SK-N-SH treated with all-trans-retinoic acid at 6 μM for 48 hours (cell line): ENCODE results near the gene ERVMER34-1.

ENCODE experiments used
- ATAC-seq: fragments of 200-7000 bp; cut with Tn5 transposase; 3 replicates; pipeline ENCODE4 v1.9.1; 2020; ENCODE audit warnings: mild to moderate bottlenecking, moderate library complexity
- ARNTL ChIP-seq: fragments of 450-650 bp; formaldehyde crosslinking; IDR thresholded peaks from 2 replicates; pipeline ENCODE4 v1.5.0; 2020; ENCODE audit warnings: low read depth, mild to moderate bottlenecking, moderate library complexity, borderline replicate concordance
- BACH2 ChIP-seq: fragments of 250-450 bp; sonication (Bioruptor Pico); IDR thresholded peaks from 2 replicates; pipeline ENCODE4 v1.9.0; 2021; ENCODE audit warnings: mild to moderate bottlenecking, borderline replicate concordance
- CREB5 ChIP-seq: fragments of 250-450 bp; sonication (Bioruptor Pico); IDR thresholded peaks from 2 replicates; pipeline ENCODE4 v1.5.1; 2020; ENCODE audit warnings: low read depth, mild to moderate bottlenecking, moderate library complexity
- CSDC2 ChIP-seq: fragments of 250-450 bp; sonication (Bioruptor Pico); IDR thresholded peaks from 2 replicates; pipeline ENCODE4 v1.5.0; 2020; ENCODE audit warnings: mild to moderate bottlenecking, moderate library complexity
- CSRNP3 ChIP-seq: fragments of 250-450 bp; sonication (Bioruptor Pico); IDR thresholded peaks from 2 replicates; pipeline ENCODE4 v1.5.1; 2021; ENCODE audit warnings: mild to moderate bottlenecking, moderate library complexity
- ESRRG ChIP-seq: fragments of 250-450 bp; sonication (Bioruptor Pico); IDR thresholded peaks from 2 replicates; pipeline ENCODE4 v1.6.1; 2021; ENCODE audit warnings: mild to moderate bottlenecking
- GLIS3 ChIP-seq: fragments of 250-450 bp; sonication (Bioruptor Pico); IDR thresholded peaks from 2 replicates; pipeline ENCODE4 v1.5.0; 2020; ENCODE audit warnings: mild to moderate bottlenecking, moderate library complexity
- ISL1 ChIP-seq: fragments of 250-450 bp; sonication (Bioruptor Pico); IDR thresholded peaks from 2 replicates; pipeline ENCODE4 v2.1.2; 2022; ENCODE audit warnings: mild to moderate bottlenecking, moderate library complexity
- OSR1 ChIP-seq: fragments of 250-450 bp; sonication (Bioruptor Pico); IDR thresholded peaks from 2 replicates; pipeline ENCODE4 v1.8.0; 2022; ENCODE audit warnings: moderate library complexity, mild to moderate bottlenecking, inconsistent platforms
- PATZ1 ChIP-seq: fragments of 250-450 bp; sonication (Bioruptor Pico); IDR thresholded peaks from 2 replicates; pipeline ENCODE4 v1.8.0; 2020; ENCODE audit warnings: mild to moderate bottlenecking, moderate library complexity, borderline replicate concordance
- POU6F1 ChIP-seq: fragments of 250-450 bp; sonication (Bioruptor Pico); IDR thresholded peaks from 2 replicates; pipeline ENCODE4 v1.8.0; 2021; ENCODE audit warnings: low read depth, mild to moderate bottlenecking, moderate library complexity, borderline replicate concordance
- PPARA ChIP-seq: fragments of 250-450 bp; sonication (Bioruptor Pico); IDR thresholded peaks from 2 replicates; pipeline ENCODE4 v1.5.0; 2020; ENCODE audit warnings: mild to moderate bottlenecking, borderline replicate concordance
- RARB ChIP-seq: fragments of 250-450 bp; sonication (Bioruptor Pico); IDR thresholded peaks from 2 replicates; pipeline ENCODE4 v1.8.0; 2021; ENCODE audit warnings: mild to moderate bottlenecking, moderate library complexity
- SNAI2 ChIP-seq: fragments of 250-450 bp; sonication (Bioruptor Pico); IDR thresholded peaks from 2 replicates; pipeline ENCODE4 v1.5.0; 2020; ENCODE audit warnings: mild to moderate bottlenecking, moderate library complexity
- TCF4 ChIP-seq: fragments of 250-450 bp; sonication (Bioruptor Pico); IDR thresholded peaks from 2 replicates; pipeline ENCODE4 v1.8.0; 2021; ENCODE audit warnings: mild to moderate bottlenecking, moderate library complexity, borderline replicate concordance
- TOX ChIP-seq: fragments of 250-450 bp; sonication (Bioruptor Pico); IDR thresholded peaks from 2 replicates; pipeline ENCODE4 v1.8.0; 2021; ENCODE audit warnings: mild to moderate bottlenecking, moderate library complexity, borderline replicate concordance
- TSHZ2 ChIP-seq: fragments of 250-450 bp; sonication (Bioruptor Pico); IDR thresholded peaks from 2 replicates; pipeline ENCODE4 v1.5.0; 2020; ENCODE audit warnings: mild to moderate bottlenecking, moderate library complexity
- ZC3H10 ChIP-seq: fragments of 250-450 bp; sonication (Bioruptor Pico); IDR thresholded peaks from 2 replicates; pipeline ENCODE4 v1.5.1; 2021; ENCODE audit warnings: mild to moderate bottlenecking, moderate library complexity
- ZFP3 ChIP-seq: fragments of 250-450 bp; sonication (Bioruptor Pico); IDR thresholded peaks from 2 replicates; pipeline ENCODE4 v1.5.0; 2020; ENCODE audit warnings: mild to moderate bottlenecking, moderate library complexity
- ZFP30 ChIP-seq: fragments of 450-650 bp; formaldehyde crosslinking; IDR thresholded peaks from 2 replicates; pipeline ENCODE4 v1.5.0; 2022; ENCODE audit warnings: mild to moderate bottlenecking, moderate library complexity
- ZNF565 ChIP-seq: fragments of 450-650 bp; formaldehyde crosslinking; conservative IDR thresholded peaks from 2 replicates; pipeline ENCODE4 v1.5.0; 2020; ENCODE audit warnings: low read depth, mild to moderate bottlenecking, moderate library complexity
- ZNF70 ChIP-seq: fragments of 450-650 bp; formaldehyde crosslinking; IDR thresholded peaks from 2 replicates; pipeline ENCODE4 v1.5.0; 2020; ENCODE audit warnings: mild to moderate bottlenecking, moderate library complexity
- ZNF8 ChIP-seq: fragments of 450-650 bp; formaldehyde crosslinking; IDR thresholded peaks from 2 replicates; pipeline ENCODE4 v1.5.0; 2020; ENCODE audit warnings: mild to moderate bottlenecking, moderate library complexity

ERVMER34-1 gene

GRCh38 chr4:52711272-52711671 lies 40.0 kb downstream of the ERVMER34-1 start:
- TF ChIP-seq OSR1 (CRISPR knock-in tag) (no peak), ISL1 (CRISPR knock-in tag) (no peak), TOX (no peak), SNAI2 (CRISPR knock-in tag) (no peak), TCF4 (no peak), ZC3H10 (no peak), RARB (no peak), ZFP30 (CRISPR knock-in tag) (no peak), ZNF565 (CRISPR knock-in tag) (no peak), BACH2 (CRISPR knock-in tag) (no peak), PPARA (CRISPR knock-in tag) (no peak), ESRRG (CRISPR knock-in tag) (no peak), CSDC2 (CRISPR knock-in tag) (no peak)
- ATAC-seq = no peak

GRCh38 chr4:52709155-52709554 lies 42.1 kb downstream of the ERVMER34-1 start:
- TF ChIP-seq ZNF565 (CRISPR knock-in tag) (no peak), ZNF8 (no peak), SNAI2 (CRISPR knock-in tag) (no peak), BACH2 (CRISPR knock-in tag) (no peak), PATZ1 (CRISPR knock-in tag) (no peak), PPARA (CRISPR knock-in tag) (no peak), ARNTL (CRISPR knock-in tag) (no peak), ZFP30 (CRISPR knock-in tag) (no peak), ZC3H10 (no peak), CREB5 (CRISPR knock-in tag) (no peak), ZFP3 (CRISPR knock-in tag) (no peak), POU6F1 (CRISPR knock-in tag) (no peak), RARB (no peak), CSDC2 (CRISPR knock-in tag) (no peak), ESRRG (CRISPR knock-in tag) (no peak), GLIS3 (CRISPR knock-in tag) (no peak), CSRNP3 (CRISPR knock-in tag) (no peak), OSR1 (CRISPR knock-in tag) (no peak), ZNF70 (CRISPR knock-in tag) (no peak)

GRCh38 chr4:52704661-52705060 lies 46.6 kb downstream of the ERVMER34-1 start:
- ATAC-seq = no peak
- TF ChIP-seq BACH2 (CRISPR knock-in tag) (no peak), POU6F1 (CRISPR knock-in tag) (no peak), ZNF70 (CRISPR knock-in tag) (no peak), ZC3H10 (no peak), PATZ1 (CRISPR knock-in tag) (no peak), CSDC2 (CRISPR knock-in tag) (no peak), CSRNP3 (CRISPR knock-in tag) (no peak), TOX (no peak), SNAI2 (CRISPR knock-in tag) (no peak), ZNF565 (CRISPR knock-in tag) (no peak), TSHZ2 (CRISPR knock-in tag) (no peak), RARB (no peak), TCF4 (no peak)

More at GRCh38 chr4:52709155-52709554, 42.1 kb downstream of the ERVMER34-1 start:
- ATAC-seq = no peak
